Measurements from ENCODE around the gene IRF3. TPM values are rescaled to one million over a fixed set of nuclear protein-coding genes. Genes with fewer than 3 reads are reported as not detected.

Gene IRF3
- total RNA-seq, 1 experiment from 2014 or later: 181 TPM

DNA sequence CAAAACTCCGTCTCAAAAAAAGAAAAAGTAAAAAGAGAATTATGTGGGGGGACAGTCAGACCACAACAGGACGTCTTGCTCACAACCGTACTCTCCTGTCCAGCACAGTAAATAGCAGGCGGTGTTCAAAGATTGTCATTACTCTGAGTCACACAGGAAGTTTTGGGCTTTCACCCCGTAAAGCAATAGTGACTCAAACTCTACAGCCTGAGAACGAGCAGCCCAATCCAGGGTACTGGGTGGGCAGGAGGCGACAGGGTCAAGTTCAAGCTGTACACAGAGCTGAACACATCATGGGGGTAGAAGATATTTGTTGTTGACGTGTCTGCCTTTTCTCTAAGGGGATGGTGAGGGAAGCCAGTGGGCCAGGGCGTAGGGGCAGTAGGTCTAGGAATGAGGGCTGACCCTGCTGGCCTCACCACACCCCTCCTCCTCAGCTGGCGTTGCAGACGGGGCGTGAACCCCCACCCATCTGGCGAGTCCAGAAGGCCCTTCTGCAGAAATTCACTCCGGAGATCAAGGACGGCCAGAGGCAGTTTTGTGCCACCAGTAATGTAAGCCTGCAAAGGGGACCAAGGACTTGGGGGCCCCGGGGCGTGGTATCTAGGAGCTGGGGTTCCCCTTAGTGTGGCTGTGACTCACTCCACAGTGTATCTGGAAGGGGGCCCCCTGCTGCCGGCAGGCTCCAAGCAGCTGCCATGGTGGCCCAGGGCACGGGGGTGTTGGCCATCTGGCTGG, 51.4 kb downstream of the IRF3 start:
- H3K9me2 ChIP-seq (ENCODE audit: insufficient read depth): no peaks in the 10 kb centered on the region
- peak; percentile 50 to 75 for DNase-seq
- peaks cover 39% of the 10 kb centered on the region for H3K79me2 ChIP-seq (ENCODE audit: low read depth)
- peaks cover 53% of the 10 kb centered on the region for H3F3A ChIP-seq (ENCODE audit: insufficient read depth, low read depth)
- H3K4me1 ChIP-seq (replicated peaks; ENCODE audit: insufficient read depth): peaks cover 33% of the 10 kb centered on the region
- peaks cover 14% of the 10 kb centered on the region; the same call in 1 of the 2 replicates for H3K36me3 ChIP-seq (ENCODE audit: low read depth)
- ChIA-PET POLR2A (ENCODE audit: unreplicated experiment) (interaction anchor here (0.7 to 0.9 kb wide), 3 partner anchors 26 to 62 kb away, joined by 3 to 6 read pairs (median 5); partner anchors contain the start of gene NOSIP), CTCF (no interaction called here)
- H2AFZ ChIP-seq: no peak overlapping the region
- peak overlapping the region; percentile 5; the same call in 1 of the 2 replicates for H3K4me3 ChIP-seq
- peak overlapping the region; percentile 54 for H3K4me2 ChIP-seq
- peaks cover 39% of the 10 kb centered on the region for H4K20me1 ChIP-seq (ENCODE audit: insufficient read depth)
- H3K9me3 ChIP-seq (ENCODE audit: insufficient read depth, low read depth): no peaks in the 10 kb centered on the region
- TF ChIP-seq EZH2 (IDR thresholded peaks at IDR 0.05; ENCODE audit: low read depth): no peak
- TF ChIP-seq, protein P1, sequence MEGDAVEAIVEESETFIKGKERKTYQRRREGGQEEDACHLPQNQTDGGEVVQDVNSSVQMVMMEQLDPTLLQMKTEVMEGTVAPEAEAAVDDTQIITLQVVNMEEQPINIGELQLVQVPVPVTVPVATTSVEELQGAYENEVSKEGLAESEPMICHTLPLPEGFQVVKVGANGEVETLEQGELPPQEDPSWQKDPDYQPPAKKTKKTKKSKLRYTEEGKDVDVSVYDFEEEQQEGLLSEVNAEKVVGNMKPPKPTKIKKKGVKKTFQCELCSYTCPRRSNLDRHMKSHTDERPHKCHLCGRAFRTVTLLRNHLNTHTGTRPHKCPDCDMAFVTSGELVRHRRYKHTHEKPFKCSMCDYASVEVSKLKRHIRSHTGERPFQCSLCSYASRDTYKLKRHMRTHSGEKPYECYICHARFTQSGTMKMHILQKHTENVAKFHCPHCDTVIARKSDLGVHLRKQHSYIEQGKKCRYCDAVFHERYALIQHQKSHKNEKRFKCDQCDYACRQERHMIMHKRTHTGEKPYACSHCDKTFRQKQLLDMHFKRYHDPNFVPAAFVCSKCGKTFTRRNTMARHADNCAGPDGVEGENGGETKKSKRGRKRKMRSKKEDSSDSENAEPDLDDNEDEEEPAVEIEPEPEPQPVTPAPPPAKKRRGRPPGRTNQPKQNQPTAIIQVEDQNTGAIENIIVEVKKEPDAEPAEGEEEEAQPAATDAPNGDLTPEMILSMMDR (conservative IDR thresholded peaks at IDR 0.05): 0 out of 2 replicates have a peak, but pooled peaks have one; percentile 28
- H3K27me3 ChIP-seq (ENCODE audit: insufficient read depth, low read depth): no peaks in the 10 kb centered on the region
- intact Hi-C loops (cut with micrococcal nuclease; ENCODE audit: unreplicated experiment): no loop called here
- H3K27ac ChIP-seq: peak overlapping the region; percentile 84
- BruUV-seq (replicated peaks): no TSS peak

DNA sequence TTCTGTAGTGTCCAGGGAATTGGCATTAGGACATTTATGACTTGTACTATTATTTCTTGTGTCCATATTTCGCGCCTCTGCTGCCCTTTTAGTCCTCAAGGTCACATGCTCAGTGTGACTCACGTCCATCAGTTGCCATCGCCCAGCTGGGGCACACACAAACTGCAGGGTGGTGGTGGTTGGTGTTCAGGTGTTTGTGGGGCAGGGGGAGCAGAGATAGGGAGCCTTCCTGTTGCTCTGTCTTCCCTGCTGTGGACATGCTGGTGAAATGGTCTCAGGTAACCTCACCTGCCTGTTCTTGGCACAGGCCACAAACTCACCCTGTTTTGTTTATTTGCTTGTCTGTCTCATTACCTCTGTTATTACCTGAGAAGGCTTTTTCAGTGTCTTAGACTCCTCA, 52.3 kb downstream of the IRF3 start:
- Histone ChIP-seq H3K4me3 (no peak overlapping the region; the same call in 1 of the 2 replicates), H3K27ac (peak overlapping the region; percentile 84), H4K20me1 (ENCODE audit: insufficient read depth) (peaks cover 48% of the 10 kb centered on the region), H2AFZ (no peak overlapping the region), H3K79me2 (ENCODE audit: low read depth) (peaks cover 44% of the 10 kb centered on the region), H3K4me2 (peak overlapping the region; percentile 54), H3K9me3 (ENCODE audit: insufficient read depth, low read depth) (no peaks in the 10 kb centered on the region), H3K27me3 (ENCODE audit: insufficient read depth, low read depth) (no peaks in the 10 kb centered on the region), H3F3A (ENCODE audit: insufficient read depth, low read depth) (peaks cover 53% of the 10 kb centered on the region), H3K4me1 (replicated peaks; ENCODE audit: insufficient read depth) (peaks cover 33% of the 10 kb centered on the region), H3K9me2 (ENCODE audit: insufficient read depth) (no peaks in the 10 kb centered on the region), H3K36me3 (ENCODE audit: low read depth) (peaks cover 9% of the 10 kb centered on the region; the same call in 1 of the 2 replicates)
- BruUV-seq (replicated peaks): no TSS peak
- TF ChIP-seq, protein P1 (conservative IDR thresholded peaks at IDR 0.05): no peak
- no peak for TF ChIP-seq EZH2 (IDR thresholded peaks at IDR 0.05; ENCODE audit: low read depth)
- intact Hi-C loops (cut with micrococcal nuclease; ENCODE audit: unreplicated experiment): loop anchor here (2.0 kb wide), 1 partner anchor 27 kb away; the partner anchor contains the start of gene RRAS
- ChIA-PET POLR2A (ENCODE audit: unreplicated experiment) (interaction anchor here (0.5 to 0.6 kb wide), 2 partner anchors 22 to 35 kb away, joined by 3 to 5 read pairs; no protein-coding TSS in a partner anchor), CTCF (no interaction called here)
- DNase-seq: peak; percentile 59 to 64

Small RNA genes lying within 50 kb of the gene (microRNA-seq; reads per million reads assigned to microRNA genes)
- gene MIR5088 (ENCODE audit: borderline number of aligned reads, borderline replicate concordance): not detected

Other genes starting within 250 kb of the IRF3 start
- not detected in 2 replicates for gene PTH2, start 242.4 kb downstream of the IRF3 start, total RNA-seq (2021)
- gene GFY, start 240.5 kb downstream of the IRF3 start, total RNA-seq (2021): not detected in 2 replicates
- gene SLC17A7, start 224.3 kb downstream of the IRF3 start, total RNA-seq (2021): 0.68 and 0.70 TPM in 2 replicates
- 156 and 184 TPM in 2 replicates for gene PIH1D1, start 214.0 kb downstream of the IRF3 start, total RNA-seq (2021)
- 40.9 and 66.8 TPM in 2 replicates for gene ALDH16A1, start 212.6 kb downstream of the IRF3 start, total RNA-seq (2021)
- 5.1 and 5.3 TPM in 2 replicates for gene FLT3LG, start 191.6 kb downstream of the IRF3 start, total RNA-seq (2021)
- 2,360 and 3,865 TPM in 2 replicates for gene RPL13A, start 178.2 kb downstream of the IRF3 start, total RNA-seq (2021)
- gene RPS11, start 169.4 kb downstream of the IRF3 start, total RNA-seq (2021): 1,702 and 2,282 TPM in 2 replicates
- 4.8 and 6.7 TPM in 2 replicates for gene FCGRT, start 153.2 kb downstream of the IRF3 start, total RNA-seq (2021)
- 0.75 and 0.96 TPM in 2 replicates for gene RCN3, start 137.9 kb downstream of the IRF3 start, total RNA-seq (2021)
- 63.6 and 71.3 TPM in 2 replicates for gene NOSIP, start 85.3 kb downstream of the IRF3 start, total RNA-seq (2021)
- gene PRRG2, start 84.5 kb downstream of the IRF3 start, total RNA-seq (2021): 16.2 TPM in 2 replicates
- 40.4 and 41.3 TPM in 2 replicates for gene PRR12, start 74.7 kb downstream of the IRF3 start, total RNA-seq (2021)
- 36.6 and 40.6 TPM in 2 replicates for gene RRAS, start 25.7 kb downstream of the IRF3 start, total RNA-seq (2021)
- 86.9 and 91.3 TPM in 2 replicates for gene SCAF1, start 23.6 kb downstream of the IRF3 start, total RNA-seq (2021)
- 80.3 and 84.8 TPM in 2 replicates for gene BCL2L12, start 76 bp upstream of the IRF3 start, total RNA-seq (2021)
- gene PRMT1, start 11.4 kb upstream of the IRF3 start, total RNA-seq (2021): 228 and 261 TPM in 2 replicates
- gene ADM5, start 23.7 kb upstream of the IRF3 start, total RNA-seq (2021): 9.5 and 14.2 TPM in 2 replicates
- 1.7 and 2.1 TPM in 2 replicates for gene CPT1C, start 25.3 kb upstream of the IRF3 start, total RNA-seq (2021)
- not detected in 2 replicates for gene TSKS, start 97.4 kb upstream of the IRF3 start, total RNA-seq (2021)
- 91.8 and 95.1 TPM in 2 replicates for gene AP2A1, start 101.1 kb upstream of the IRF3 start, total RNA-seq (2021)
- 50.0 and 60.4 TPM in 2 replicates for gene FUZ, start 147.4 kb upstream of the IRF3 start, total RNA-seq (2021)
- 92.2 and 99.6 TPM in 2 replicates for gene MED25, start 152.4 kb upstream of the IRF3 start, total RNA-seq (2021)
- gene PTOV1, start 185.3 kb upstream of the IRF3 start, total RNA-seq (2021): 151 and 155 TPM in 2 replicates
- gene PNKP, start 201.7 kb upstream of the IRF3 start, total RNA-seq (2021): 82.7 and 85.6 TPM in 2 replicates
- gene AKT1S1, start 211.5 kb upstream of the IRF3 start, total RNA-seq (2021): 109 and 143 TPM in 2 replicates
- 52.1 and 62.3 TPM in 2 replicates for gene TBC1D17, start 211.8 kb upstream of the IRF3 start, total RNA-seq (2021)
- 0.85 TPM in 1 of 2 replicates, not detected in the other for gene IL4I1, start 231.0 kb upstream of the IRF3 start, total RNA-seq (2021)